GM12865 (cell line): ENCODE measurements around the gene RSL1D1.
"Not testable (repeated sequence)": the region's sequence is repeated elsewhere in the genome, so short reads cannot be mapped to it uniquely, and the experiment has no call there.

Experiments
- DNase-seq: peaks from one replicate; pipeline ENCODE4 v3.0.0; 2010; ENCODE audit warnings: low read depth
- H3K4me3 ChIP-seq: 2 replicates; pipeline ENCODE4 v1.5.1; 2011; ENCODE audit warnings: mild to moderate bottlenecking, low read depth, low read length, control low read depth
- CTCF ChIP-seq: IDR thresholded peaks from 2 replicates; pipeline ENCODE4 v1.5.1; 2011; ENCODE audit warnings: low read length, control low read depth, low read depth, inconsistent platforms; ENCODE audit not compliant: insufficient read depth; ENCODE audit errors: missing control alignments

The RSL1D1 gene

GRCh38 chr16:11835891-11836649, 15.3 kb downstream of the RSL1D1 start:
- no peak overlapping the region for H3K4me3 ChIP-seq
- no peak for DNase-seq
- no peak for TF ChIP-seq CTCF

- DNase-seq = no peak
- H3K4me3 ChIP-seq = no peak overlapping the region
- TF ChIP-seq CTCF = no peak
Measured at GRCh38 chr16:11835309-11835708, 16.0 kb downstream of the RSL1D1 start.

GRCh38 chr16:11833951-11834695, 17.2 kb downstream of the RSL1D1 start:
- DNase-seq = peak; percentile 24
- TF ChIP-seq CTCF = no peak
- H3K4me3 ChIP-seq = no peak overlapping the region

- TF ChIP-seq CTCF = no peak
- no peak overlapping the region for H3K4me3 ChIP-seq
- no peak for DNase-seq
Measured at GRCh38 chr16:11828696-11829095, 22.6 kb downstream of the RSL1D1 start.

GRCh38 chr16:11825520-11826165, 25.7 kb downstream of the RSL1D1 start:
- not testable (repeated sequence) for DNase-seq, H3K4me3 ChIP-seq

GRCh38 chr16:11824362-11824761, 27.0 kb downstream of the RSL1D1 start:
- no peak for DNase-seq
- no peak overlapping the region for H3K4me3 ChIP-seq
- no peak for TF ChIP-seq CTCF

- H3K4me3 ChIP-seq, DNase-seq: not testable (repeated sequence)
Measured at GRCh38 chr16:11823645-11824044, 27.7 kb downstream of the RSL1D1 start.
